Common myeloid progenitor, CD34-positive (primary cell): Measurements from ENCODE around the gene GIT2.

ENCODE experiments used
- CTCF ChIA-PET: fragments of 350-600 bp; sonication (Branson Sonifier 250); formaldehyde crosslinking; loops from one replicate; lab custom pipeline; 2021; ENCODE audit warnings: antibody characterized with exemption; lab: Charles Lee
- POLR2A ChIA-PET: fragments of 350-600 bp; sonication (Branson Sonifier 250); formaldehyde crosslinking; loops from one replicate; lab custom pipeline; 2021; ENCODE audit warnings: antibody characterized with exemption; lab: Charles Lee
- DNase-seq, 3 donors: peaks; one replicate each; pipeline versions ENCODE4 v3.0.0 to v3.0.0-alpha.2; 2013
- H3K27ac ChIP-seq, 2 experiments: 1 replicate in 1 of 2; 2 replicates in 1 of 2; pipeline ENCODE4 v1.7.0; 2013; ENCODE audit warnings: inconsistent platforms in 2 of 2, low read length in 2 of 2, mild to moderate bottlenecking in 2 of 2, low read depth in 1 of 2, moderate library complexity in 1 of 2; ENCODE audit not compliant: severe bottlenecking in 2 of 2, insufficient read depth in 1 of 2, poor library complexity in 1 of 2
- H3K27me3 ChIP-seq, 5 experiments: replicated peaks in 2 of 5; 1 replicate in 3 of 5; 2 replicates in 2 of 5; pipeline versions ENCODE4 v1.6.1 to v1.7.0; 2013; ENCODE audit warnings: low read length in 4 of 5, mild to moderate bottlenecking in 2 of 5, moderate library complexity in 2 of 5, inconsistent platforms in 1 of 5; ENCODE audit not compliant: insufficient read depth in 5 of 5, control insufficient read depth in 4 of 5
- H3K36me3 ChIP-seq, 4 experiments: 1 replicate in 2 of 4; 2 replicates in 2 of 4; pipeline versions ENCODE4 v1.6.1 to v1.7.0; 2013; ENCODE audit warnings: low read length in 3 of 4, control low read depth in 1 of 4, mild to moderate bottlenecking in 1 of 4; ENCODE audit not compliant: control insufficient read depth in 4 of 4, insufficient read depth in 4 of 4
- H3K4me1 ChIP-seq, 4 experiments: 1 replicate in 3 of 4; 2 replicates in 1 of 4; pipeline versions ENCODE4 v1.6.1 to v1.7.1; 2013; ENCODE audit warnings: low read length in 3 of 4, mild to moderate bottlenecking in 3 of 4, control low read depth in 1 of 4, inconsistent platforms in 1 of 4, moderate library complexity in 1 of 4; ENCODE audit not compliant: control insufficient read depth in 4 of 4, insufficient read depth in 4 of 4; ENCODE audit errors: control extremely low read depth in 1 of 4
- H3K4me3 ChIP-seq, 7 experiments: 1 replicate in 4 of 7; 2 replicates in 3 of 7; pipeline versions ENCODE4 v1.5.1 to v1.7.0; 2013; ENCODE audit warnings: mild to moderate bottlenecking in 7 of 7, low read length in 6 of 7, moderate library complexity in 6 of 7, inconsistent platforms in 2 of 7, low read depth in 2 of 7, control low read depth in 1 of 7; ENCODE audit not compliant: insufficient read depth in 4 of 7, control insufficient read depth in 1 of 7; ENCODE audit errors: extremely low read depth in 1 of 7
- H3K9me3 ChIP-seq, 5 experiments: 1 replicate in 4 of 5; 2 replicates in 1 of 5; pipeline versions ENCODE4 v1.6.1 to v1.7.1; 2013; ENCODE audit warnings: low read length in 4 of 5, mild to moderate bottlenecking in 2 of 5, inconsistent platforms in 1 of 5, low read depth in 1 of 5, moderate library complexity in 1 of 5; ENCODE audit not compliant: control insufficient read depth in 4 of 5, insufficient read depth in 2 of 5; ENCODE audit errors: control extremely low read depth in 1 of 5
- WGBS: methylation state at CpG from one replicate; pipeline ENCODE4 v1.1.5; 2013; ENCODE audit not compliant: insufficient coverage; 5-methylcytosine and 5-hydroxymethylcytosine counted together

Gene GIT2

DNA sequence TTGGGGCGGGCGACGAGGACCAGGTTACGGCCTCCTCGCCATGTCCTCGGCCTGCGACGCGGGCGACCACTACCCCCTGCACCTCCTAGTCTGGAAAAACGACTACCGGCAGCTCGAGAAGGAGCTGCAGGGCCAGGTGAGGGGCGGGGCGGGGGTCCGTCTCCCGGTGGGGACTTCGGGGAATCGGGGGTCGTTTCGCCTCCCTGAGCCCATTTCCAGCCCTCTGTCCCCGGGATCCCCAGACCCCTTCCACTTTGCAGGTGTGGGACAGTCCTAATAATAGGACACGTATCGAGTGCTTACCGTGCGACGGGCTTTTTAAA, 3.4 kb upstream of the GIT2 start:
- Histone ChIP-seq H3K4me3 (peak overlapping the region; percentile 59 to 93 (median 82)), H3K36me3 (peaks cover 0 to 13% (median 0%) of the 10 kb centered on the region in 4 experiments), H3K27ac (peak overlapping the region; percentile 97 to 99), H3K9me3 (no peaks in the 10 kb centered on the region), H3K4me1 (peaks cover 28 to 52% (median 42%) of the 10 kb centered on the region in 4 experiments), H3K27me3 (no peaks in the 10 kb centered on the region)
- ChIA-PET CTCF (interaction anchor here (1.1 to 1.6 kb wide), 2 partner anchors 36 to 48 kb away, joined by 3 read pairs; no protein-coding TSS in a partner anchor), POLR2A (interaction anchor here (0.6 to 1.0 kb wide), 2 partner anchors 22 to 162 kb away, joined by 3 read pairs; no protein-coding TSS in a partner anchor)
- 0% methylated on average over 15 of the region's 27 CpGs for WGBS
- no peak for DNase-seq

- H3K4me1 ChIP-seq, result peaks cover 33 to 57% (median 48%) of the 10 kb centered on the region in 4 experiments
- H3K27ac ChIP-seq, result peak within 1 kb of the TSS; percentile 97 to 99
- H3K36me3 ChIP-seq, result peaks cover 0 to 13% (median 0%) of the 10 kb centered on the region in 4 experiments
- POLR2A ChIA-PET, result interaction anchor here (0.6 to 1.0 kb wide), 5 partner anchors 23 to 614 kb away, joined by 3 to 4 read pairs (median 3); no protein-coding TSS in a partner anchor
- peak within 1 kb of the TSS; percentile 59 to 93 (median 82) for H3K4me3 ChIP-seq
- under 1% methylated on average over 55 of the region's 62 CpGs for WGBS
- no peaks in the 10 kb centered on the region for H3K9me3 ChIP-seq
- CTCF ChIA-PET, result interaction anchor here (0.6 to 1.6 kb wide), 3 partner anchors 15 to 49 kb away, joined by 3 read pairs; no protein-coding TSS in a partner anchor
- no peaks in the 10 kb centered on the region for H3K27me3 ChIP-seq
- DNase-seq, result peak; percentile 96 to 98 (median 98)
These were observed 2.9 kb upstream of the GIT2 start, which contains the start of gene ANKRD13A for GRCh38 chr12:109998904-109999648. Gene ANKRD13A, plus strand, starts transcription at chr12:109999430. Its CDS starts 259 bp downstream, at chr12:109999689.

DNA sequence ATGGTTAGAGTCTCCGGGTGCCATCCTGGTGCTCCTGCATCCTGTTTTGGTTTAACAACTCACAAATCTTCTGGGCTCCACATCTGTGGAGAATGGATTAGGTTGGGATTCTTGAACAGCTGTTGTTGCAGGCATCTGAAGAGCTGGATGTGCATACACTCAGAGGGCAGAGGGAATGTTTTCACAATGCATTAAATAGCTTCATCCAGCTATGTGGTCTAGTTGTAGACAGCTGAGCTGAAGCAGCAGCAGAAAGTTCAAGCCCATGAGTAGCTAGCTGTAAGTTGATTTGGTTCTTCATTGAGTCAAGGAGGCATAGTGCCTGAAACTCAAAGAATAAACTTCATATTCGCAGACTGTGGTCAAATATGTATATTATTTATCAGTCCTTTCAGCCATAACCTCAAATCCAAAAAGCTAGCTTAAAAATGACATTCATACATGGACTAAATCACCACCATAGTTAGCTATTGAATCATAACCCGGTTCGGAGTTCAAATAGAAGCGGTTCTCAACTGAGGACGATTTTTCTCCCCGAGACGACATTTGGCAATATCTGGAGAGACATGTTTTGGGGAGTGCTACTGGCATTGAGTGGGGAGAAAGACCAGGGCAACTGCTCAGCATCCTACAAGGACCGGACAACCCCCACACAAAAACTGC, 2.2 kb upstream of the GIT2 start:
- peak overlapping the region; percentile 97 to 99 for H3K27ac ChIP-seq
- DNase-seq, result no peak
- H3K36me3 ChIP-seq, result peaks cover 0 to 10% (median 0%) of the 10 kb centered on the region in 4 experiments
- ChIA-PET CTCF (interaction anchor here (0.6 to 1.6 kb wide), 7 partner anchors 8 to 49 kb away, joined by 3 to 4 read pairs (median 3); no protein-coding TSS in a partner anchor), POLR2A (interaction anchor here (0.6 kb wide), 1 partner anchor 298 kb away, joined by 3 read pairs; no protein-coding TSS in a partner anchor)
- H3K4me3 ChIP-seq, result peak overlapping the region; percentile 59 to 93 (median 82)
- H3K4me1 ChIP-seq, result peaks cover 40 to 64% (median 51%) of the 10 kb centered on the region in 4 experiments
- 68% methylated on average over 6 of the region's 9 CpGs for WGBS
- no peaks in the 10 kb centered on the region for H3K9me3 ChIP-seq
- no peaks in the 10 kb centered on the region for H3K27me3 ChIP-seq

- no peak for DNase-seq
- ChIA-PET POLR2A (no interaction called here), CTCF (interaction anchor here (0.9 to 1.5 kb wide), 3 partner anchors 9 to 31 kb away, joined by 3 to 4 read pairs (median 3); no protein-coding TSS in a partner anchor)
- no peak overlapping the region for H3K27ac ChIP-seq
- no peaks in the 10 kb centered on the region for H3K27me3 ChIP-seq
- H3K36me3 ChIP-seq, result peaks cover 0 to 4% (median 1%) of the 10 kb centered on the region in 4 experiments
- 78% methylated on average over 3 of the region's 4 CpGs for WGBS
- no peaks in the 10 kb centered on the region for H3K9me3 ChIP-seq
- H3K4me3 ChIP-seq, result no peak overlapping the region
- H3K4me1 ChIP-seq, result peaks cover 42 to 62% (median 51%) of the 10 kb centered on the region in 4 experiments
These were observed 1.2 kb upstream of the GIT2 start for GRCh38 chr12:109997393-109997792.

GRCh38 chr12:109996483-109996853, 300 bp upstream of the GIT2 start:
- ChIA-PET CTCF (no interaction called here), POLR2A (no interaction called here)
- no peak for DNase-seq
- Histone ChIP-seq H3K4me3 (peak overlapping the region; percentile 64 to 93 (median 81)), H3K36me3 (peaks cover 3 to 10% (median 6%) of the 10 kb centered on the region in 4 experiments), H3K4me1 (peaks cover 38 to 60% (median 48%) of the 10 kb centered on the region in 4 experiments), H3K9me3 (no peaks in the 10 kb centered on the region), H3K27ac (peak overlapping the region; percentile 4 to 89), H3K27me3 (no peaks in the 10 kb centered on the region)
- WGBS, result no CpG with 5 or more reads among the region's 2 CpGs

DNA sequence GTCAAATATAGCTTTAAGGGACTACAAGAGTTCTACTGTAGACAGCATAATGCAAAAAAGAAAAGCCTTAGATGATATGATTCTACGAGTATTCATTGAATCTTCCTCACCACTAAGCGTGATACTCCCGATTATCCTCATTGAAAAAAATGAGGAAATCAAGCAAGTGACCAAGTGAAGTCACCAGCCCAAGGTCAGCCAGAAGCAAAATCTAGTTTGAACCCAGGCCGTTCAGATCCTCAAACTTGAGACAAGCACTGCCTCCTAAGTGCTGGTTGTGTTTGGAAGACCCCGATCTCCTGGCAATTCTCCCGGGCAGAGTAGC, 845 bp downstream of the GIT2 start:
- ChIA-PET POLR2A (no interaction called here), CTCF (interaction anchor here (0.9 to 1.8 kb wide), 3 partner anchors 11 to 191 kb away, joined by 3 to 6 read pairs (median 5); no protein-coding TSS in a partner anchor)
- 0% methylated on average over 3 of the region's 6 CpGs for WGBS
- Histone ChIP-seq H3K4me1 (peaks cover 34 to 57% (median 44%) of the 10 kb centered on the region in 4 experiments), H3K36me3 (peaks cover 7 to 20% (median 13%) of the 10 kb centered on the region in 4 experiments), H3K27me3 (no peaks in the 10 kb centered on the region), H3K9me3 (no peaks in the 10 kb centered on the region), H3K4me3 (peak overlapping the region; percentile 64 to 93 (median 81)), H3K27ac (peak overlapping the region; percentile 56 to 89)
- no peak for DNase-seq
